Skeletal muscle tissue (tissue), 4 donors: ENCODE measurements around the gene LRRC49. TPM values are rescaled to one million over a fixed set of nuclear protein-coding genes. Genes with fewer than 3 reads are reported as not detected.

ENCODE experiments used
- H3K27ac ChIP-seq: one replicate; pipeline ENCODE4 v1.7.0; 2013; ENCODE audit warnings: mild to moderate bottlenecking, low read depth, low read length, inconsistent platforms
- H3K27me3 ChIP-seq, 3 donors: one replicate each; pipeline ENCODE4 v1.7.0; 2013; ENCODE audit warnings: low read length in 3 of 3; ENCODE audit not compliant: control insufficient read depth in 3 of 3, insufficient read depth in 3 of 3
- H3K36me3 ChIP-seq, 3 donors: one replicate each; pipeline ENCODE4 v1.7.0; 2013; ENCODE audit warnings: low read length in 3 of 3; ENCODE audit not compliant: control insufficient read depth in 3 of 3, insufficient read depth in 3 of 3
- H3K4me1 ChIP-seq, 3 donors: one replicate each; pipeline ENCODE4 v1.7.0; 2013; ENCODE audit warnings: low read length in 3 of 3, mild to moderate bottlenecking in 3 of 3; ENCODE audit not compliant: control insufficient read depth in 3 of 3, insufficient read depth in 3 of 3
- H3K4me3 ChIP-seq, 3 donors: one replicate each; pipeline ENCODE4 v1.7.0; 2013; ENCODE audit warnings: low read length in 3 of 3
- H3K9ac ChIP-seq, 3 donors: one replicate each; pipeline ENCODE4 v1.7.0; 2013; ENCODE audit warnings: low read length in 3 of 3, mild to moderate bottlenecking in 3 of 3, moderate library complexity in 2 of 3, low read depth in 1 of 3
- H3K9me3 ChIP-seq, 3 donors: one replicate each; pipeline ENCODE4 v1.7.0; 2013; ENCODE audit warnings: low read length in 3 of 3; ENCODE audit not compliant: control insufficient read depth in 3 of 3
- total RNA-seq: library from RNA; depleted of rRNA; stranded (reverse); fragments of >200 nt; gene quantifications from one replicate; pipeline ENCODE4 v1.2.3, GENCODE V29; 2014
- donor health status: Osteomylitis.

Gene LRRC49
- total RNA-seq, 1 donor from 2014 or later, result 11.0 TPM

GRCh38 chr15:71094137-71094536, 201.5 kb downstream of the LRRC49 start:
- H3K27ac ChIP-seq, result no peak overlapping the region
- H3K36me3 ChIP-seq, result no peaks in the 10 kb centered on the region
- H3K9ac ChIP-seq, result no peak overlapping the region
- H3K9me3 ChIP-seq, result no peaks in the 10 kb centered on the region
- peaks cover 0 to 4% (median 0%) of the 10 kb centered on the region in 3 donors for H3K27me3 ChIP-seq
- peaks cover 2 to 5% (median 3%) of the 10 kb centered on the region in 3 donors for H3K4me1 ChIP-seq
- no peak overlapping the region for H3K4me3 ChIP-seq

- Histone ChIP-seq H3K4me3 (no peak overlapping the region), H3K27me3 (peaks cover 0 to 4% (median 0%) of the 10 kb centered on the region in 3 donors), H3K36me3 (no peaks in the 10 kb centered on the region), H3K9ac (no peak overlapping the region), H3K4me1 (peaks cover 2 to 5% (median 3%) of the 10 kb centered on the region in 3 donors), H3K9me3 (no peaks in the 10 kb centered on the region), H3K27ac (no peak overlapping the region)
Observed at GRCh38 chr15:71096676-71097075, 204.1 kb downstream of the LRRC49 start.

GRCh38 chr15:71097890-71098289, 205.3 kb downstream of the LRRC49 start:
- H3K27me3 ChIP-seq, result no peaks in the 10 kb centered on the region
- no peaks in the 10 kb centered on the region for H3K9me3 ChIP-seq
- no peak overlapping the region for H3K27ac ChIP-seq
- no peaks in the 10 kb centered on the region for H3K36me3 ChIP-seq
- peaks cover 2 to 5% (median 3%) of the 10 kb centered on the region in 3 donors for H3K4me1 ChIP-seq
- no peak overlapping the region for H3K9ac ChIP-seq
- no peak overlapping the region for H3K4me3 ChIP-seq

DNA sequence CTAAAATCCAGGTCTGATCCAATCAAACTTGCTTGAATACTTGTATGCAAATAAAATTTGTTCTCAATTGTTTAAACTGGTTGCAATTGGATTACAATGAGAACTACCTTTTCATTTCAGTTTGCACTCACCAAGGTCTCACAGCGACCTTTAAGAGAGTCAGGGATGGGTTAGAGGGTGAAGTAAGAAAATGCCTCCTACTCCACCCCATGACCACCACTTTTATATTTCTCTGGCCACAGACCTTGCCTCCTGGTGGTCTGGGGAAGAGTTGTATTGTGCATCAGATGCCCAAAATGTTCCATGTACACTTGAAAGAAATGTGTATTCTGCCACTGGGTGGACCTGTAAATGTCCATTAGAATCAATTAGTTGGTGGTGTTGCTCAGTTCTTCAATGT, 206.3 kb downstream of the LRRC49 start:
- H3K9me3 ChIP-seq, result no peaks in the 10 kb centered on the region
- H3K27ac ChIP-seq, result no peak overlapping the region
- no peaks in the 10 kb centered on the region for H3K27me3 ChIP-seq
- H3K4me3 ChIP-seq, result no peak overlapping the region
- no peaks in the 10 kb centered on the region for H3K36me3 ChIP-seq
- H3K4me1 ChIP-seq, result no peaks in the 10 kb centered on the region
- H3K9ac ChIP-seq, result no peak overlapping the region

Other genes with a start within 250 kb of the LRRC49 start
- gene UACA, start 129.3 kb upstream of the LRRC49 start, total RNA-seq, result 100 TPM
- 7.3 TPM for gene LARP6, start 38.7 kb upstream of the LRRC49 start, total RNA-seq
- gene THAP10, start 393 bp upstream of the LRRC49 start, total RNA-seq, result 5.2 TPM
- gene THSD4, start 222.6 kb downstream of the LRRC49 start, total RNA-seq, result 15.7 TPM